Kidney capillary endothelial cell (primary cell): ENCODE measurements around the gene KRTAP5-4.
"Not testable (repeated sequence)": the region's sequence is repeated elsewhere in the genome, so short reads cannot be mapped to it uniquely, and the experiment has no call there.

ENCODE experiments used
- DNase-seq: peaks from one replicate; pipeline ENCODE4 v3.0.0-alpha.2; 2018; ENCODE audit warnings: low spot score

KRTAP5-4 gene

DNA sequence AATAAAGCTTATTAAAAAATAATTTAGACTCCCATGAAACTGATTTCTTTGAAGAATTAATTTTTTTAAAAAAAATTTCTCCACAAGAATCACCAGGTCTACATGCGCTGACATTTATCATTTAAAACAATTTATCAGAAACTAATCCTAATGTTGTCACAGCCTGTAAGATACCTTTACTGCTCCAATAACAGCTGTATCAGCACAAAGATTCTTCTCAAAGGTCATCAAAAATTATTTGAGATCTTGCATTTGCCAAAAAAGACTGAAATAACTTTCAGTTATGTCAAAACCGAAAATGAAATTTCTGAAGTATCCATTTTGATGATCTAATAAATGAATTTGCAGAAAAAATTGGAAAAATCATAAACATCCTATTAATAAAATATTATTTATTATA is 15.7 kb upstream of the KRTAP5-4 start:
- no peak for DNase-seq

DNA sequence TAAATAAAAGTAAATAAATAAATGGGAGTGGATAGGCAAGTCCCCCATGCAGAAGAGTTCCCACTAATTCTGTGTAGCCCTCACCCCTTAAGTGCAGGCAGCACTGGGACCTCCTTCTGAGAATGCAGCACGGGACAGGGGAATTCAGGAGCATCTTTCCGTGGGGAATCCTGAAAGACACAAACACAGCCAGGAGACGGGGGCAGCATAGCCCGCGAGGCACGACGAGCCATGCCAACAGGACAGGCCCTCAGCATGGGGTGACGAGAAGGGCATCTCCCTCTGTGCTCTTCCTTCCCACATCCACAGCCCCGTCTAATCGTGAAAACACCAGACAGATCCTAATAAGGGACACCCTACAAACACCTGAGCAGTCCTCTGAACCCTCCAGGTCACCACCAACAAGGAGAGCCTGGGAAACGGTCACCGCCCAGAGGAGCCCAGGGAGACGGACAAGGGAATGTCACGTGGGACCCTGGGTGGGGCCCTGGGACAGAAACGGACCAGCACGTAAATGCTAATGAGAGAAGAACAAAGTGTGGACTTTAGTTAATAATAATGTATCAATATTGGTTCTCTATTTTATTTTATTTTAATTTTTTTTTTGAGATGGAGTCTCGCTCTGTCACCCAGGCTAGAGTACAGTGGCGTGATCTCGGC is 14.5 kb upstream of the KRTAP5-4 start:
- DNase-seq: no peak

DNA sequence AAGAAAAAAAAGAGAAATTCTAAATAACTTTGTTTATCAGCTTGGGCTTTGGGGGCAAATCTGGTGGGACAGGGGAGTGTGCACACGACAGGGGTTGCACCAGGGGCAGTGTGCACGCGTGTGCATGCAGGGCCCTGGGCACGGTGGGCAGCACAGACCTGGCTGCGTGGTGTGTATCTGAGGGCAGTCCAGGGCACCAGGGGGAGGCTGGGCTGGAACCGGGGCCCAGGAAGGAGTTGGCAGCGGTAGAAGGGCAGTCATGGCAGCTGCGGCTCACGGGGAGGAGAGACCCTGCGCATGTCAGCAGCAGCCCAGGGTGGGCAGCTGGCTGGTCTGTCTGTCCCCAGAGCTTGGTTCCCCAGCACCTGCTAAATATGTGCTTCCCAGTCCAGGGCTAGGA is 11.9 kb upstream of the KRTAP5-4 start:
- no peak for DNase-seq

GRCh38 chr11:1632053-1632714 is 10.2 kb upstream of the KRTAP5-4 start:
- peak; percentile 33 for DNase-seq

DNA sequence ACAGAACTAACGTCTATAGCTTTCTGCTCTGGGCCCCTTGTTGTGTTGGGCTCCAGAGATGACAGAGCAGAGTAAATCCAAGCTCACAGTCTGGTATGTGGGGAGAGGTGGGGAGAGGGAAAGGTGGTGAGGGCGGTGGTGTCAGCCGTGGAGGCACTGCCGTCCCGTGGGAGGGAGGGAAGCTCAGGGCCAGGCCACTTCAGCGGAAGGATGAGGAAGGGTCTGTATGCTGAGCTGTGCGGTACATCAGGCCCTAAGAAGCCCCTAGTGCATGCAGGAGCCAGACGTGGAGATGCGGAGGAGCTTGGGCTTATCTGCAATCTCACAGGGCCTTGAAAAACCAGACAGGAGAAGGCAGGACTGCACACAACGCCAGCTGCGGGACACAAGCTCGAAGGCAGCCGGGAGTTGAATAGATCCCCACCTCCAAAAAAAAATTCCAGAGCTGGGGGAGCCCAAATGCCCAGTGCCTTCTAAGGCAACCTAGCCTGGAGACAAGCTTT is 9.2 kb upstream of the KRTAP5-4 start:
- no peak for DNase-seq

- DNase-seq: no peak
Measured at GRCh38 chr11:1630271-1630670, 8.3 kb upstream of the KRTAP5-4 start.

DNA sequence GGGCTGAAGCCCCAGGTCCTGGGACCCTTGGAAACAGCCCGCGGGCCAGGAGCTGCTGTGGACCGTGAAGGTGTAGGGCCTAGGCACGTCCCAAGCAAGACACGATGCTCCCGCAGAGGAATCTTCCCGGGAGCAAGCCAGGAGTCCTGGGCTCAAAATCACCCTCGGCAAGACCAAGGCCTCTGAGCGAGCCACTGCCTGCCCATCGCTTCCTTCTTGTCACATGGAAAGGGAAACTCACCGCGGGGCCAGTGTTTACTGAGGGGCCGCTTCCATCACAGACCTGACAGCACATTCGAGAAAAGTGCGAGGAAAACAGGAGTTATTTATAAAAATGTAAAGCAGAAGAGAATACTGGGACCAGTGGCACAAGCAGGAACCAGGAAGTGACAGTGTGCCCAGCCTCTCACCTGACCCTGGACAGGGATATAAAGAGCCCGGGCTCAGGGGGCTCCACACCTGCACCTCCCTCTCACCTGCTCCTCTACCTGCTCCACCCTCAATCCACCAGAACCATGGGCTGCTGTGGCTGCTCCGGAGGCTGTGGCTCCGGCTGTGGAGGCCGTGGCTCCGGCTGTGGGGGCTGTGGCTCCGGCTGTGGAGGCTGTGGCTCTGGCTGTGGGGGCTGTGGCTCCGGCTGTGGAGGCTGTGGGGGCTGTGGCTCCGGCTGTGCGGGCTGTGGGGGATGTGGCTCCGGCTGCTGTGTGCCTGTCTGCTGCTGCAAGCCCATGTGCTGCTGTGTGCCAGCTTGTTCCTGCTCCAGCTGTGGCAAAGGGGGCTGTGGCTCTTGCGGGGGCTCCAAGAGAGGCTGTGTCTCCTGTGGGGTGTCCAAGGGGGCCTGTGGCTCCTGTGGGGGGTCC is 7.6 kb upstream of the KRTAP5-4 start, which contains the start of gene KRTAP5-5:
Gene KRTAP5-5 (plus strand): TSS at position 450 of the 860 bp plus-strand sequence. CDS start 66 bp downstream, at position 516.
- no peak for DNase-seq

DNA sequence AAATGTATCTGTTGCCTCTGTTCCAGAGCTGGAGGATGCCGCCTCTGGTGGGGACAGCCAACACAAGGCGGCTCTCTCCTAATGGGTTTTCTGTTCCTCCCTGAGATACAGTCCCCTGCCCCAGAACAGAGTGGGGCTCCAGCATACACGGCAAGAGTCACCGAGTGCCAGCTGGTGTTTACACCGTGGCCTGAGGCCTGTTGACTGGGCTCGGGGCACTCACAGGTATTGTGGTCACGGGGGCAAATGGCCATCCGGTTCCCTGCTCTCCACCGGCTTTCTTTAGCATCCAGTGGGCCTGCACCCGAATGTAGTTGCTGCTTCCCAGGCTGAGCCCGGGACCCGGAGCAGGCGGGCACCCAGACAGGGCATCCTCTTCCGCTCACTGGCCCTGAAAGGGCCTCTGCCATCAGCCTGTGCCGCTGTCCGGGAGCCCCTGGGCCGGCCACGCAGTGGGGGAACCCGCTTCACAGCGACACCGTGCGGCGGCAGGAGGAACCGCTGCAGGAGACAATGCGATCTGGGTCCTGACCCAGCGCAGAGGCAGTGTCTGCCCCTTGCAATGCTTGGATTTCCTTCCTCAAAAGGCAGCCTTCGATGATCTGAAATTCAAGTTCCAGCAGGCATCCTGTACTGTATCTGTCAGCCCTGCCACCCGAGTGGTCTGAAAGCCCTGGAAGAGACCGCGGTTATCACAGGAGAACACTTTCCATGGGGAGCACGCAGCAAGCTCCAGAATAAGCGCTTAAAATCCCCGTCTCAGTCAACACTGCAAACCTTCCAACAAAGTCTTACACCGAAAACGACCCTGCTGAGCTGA is 6.8 kb upstream of the KRTAP5-4 start:
- peak; percentile 40 for DNase-seq

GRCh38 chr11:1625541-1625940 is 3.6 kb upstream of the KRTAP5-4 start:
- no peak for DNase-seq

DNA sequence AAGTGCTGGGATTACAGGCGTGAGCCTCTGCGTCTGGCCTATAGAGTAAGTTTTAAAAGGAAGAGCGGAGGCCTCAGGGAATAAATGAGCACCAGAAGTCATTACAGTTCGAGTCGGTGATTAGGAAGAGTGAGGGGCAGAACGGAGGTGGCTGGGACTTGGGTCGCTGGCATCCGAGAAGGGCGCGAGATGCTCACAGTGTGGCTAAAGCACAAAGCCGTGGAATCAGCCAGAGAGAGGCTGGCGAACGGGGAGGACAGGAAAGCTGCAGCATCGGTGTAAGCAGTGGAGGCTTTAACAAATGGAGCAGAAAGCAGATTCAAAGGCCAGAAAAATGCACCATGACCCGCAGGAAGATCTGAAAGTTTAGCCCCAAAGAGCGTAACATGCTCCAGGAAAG is 2.7 kb upstream of the KRTAP5-4 start:
- DNase-seq: no peak

- DNase-seq: no peak
Measured at GRCh38 chr11:1623716-1624115, 1.8 kb upstream of the KRTAP5-4 start.

DNA sequence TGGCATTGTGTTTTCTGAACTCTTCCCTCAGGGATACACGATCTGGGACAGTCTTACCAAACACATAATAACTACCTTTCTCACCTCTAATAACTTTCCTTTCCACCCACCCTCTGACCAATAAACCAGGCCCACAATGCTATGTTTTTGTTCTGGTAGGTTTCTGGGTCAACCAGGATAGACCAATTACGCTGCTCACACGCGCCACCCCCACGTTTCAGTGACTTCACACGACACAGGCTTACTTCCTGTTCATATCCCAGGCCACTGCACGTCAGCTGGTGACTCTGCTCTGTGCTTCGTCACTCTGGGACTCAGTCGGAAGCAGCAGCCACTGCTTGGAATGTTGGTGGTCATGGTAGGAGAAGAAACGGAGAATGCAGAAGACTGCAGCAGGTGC is 2.5 kb downstream of the KRTAP5-4 start:
- peak; percentile 63 for DNase-seq

DNA sequence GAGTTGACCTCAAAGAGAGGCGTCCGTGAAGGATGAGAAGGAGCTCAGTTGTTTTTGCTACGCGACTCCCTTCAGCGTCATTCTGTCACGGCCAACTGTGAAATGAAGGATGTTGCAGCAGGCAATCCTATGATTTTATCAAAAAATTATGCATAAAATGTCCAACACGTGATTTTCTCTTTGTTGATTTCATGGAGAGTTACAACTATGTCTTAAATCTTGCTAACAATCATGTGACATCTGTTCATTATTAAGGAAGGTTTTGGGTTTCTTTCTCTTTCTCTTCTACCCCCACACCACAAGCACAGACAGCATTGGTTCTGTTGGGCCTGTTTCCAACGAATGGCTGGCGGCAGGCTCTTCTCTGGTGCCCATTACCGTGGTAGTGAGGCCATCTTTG is 3.7 kb downstream of the KRTAP5-4 start:
- DNase-seq: no peak

- DNase-seq: no peak
Measured at GRCh38 chr11:1608363-1608762, 13.6 kb downstream of the KRTAP5-4 start, which contains the start of gene KRTAP5-3. TSS of gene KRTAP5-3 (minus strand) at chr11:1608463. CDS start at chr11:1608385, 78 bp downstream.

DNA sequence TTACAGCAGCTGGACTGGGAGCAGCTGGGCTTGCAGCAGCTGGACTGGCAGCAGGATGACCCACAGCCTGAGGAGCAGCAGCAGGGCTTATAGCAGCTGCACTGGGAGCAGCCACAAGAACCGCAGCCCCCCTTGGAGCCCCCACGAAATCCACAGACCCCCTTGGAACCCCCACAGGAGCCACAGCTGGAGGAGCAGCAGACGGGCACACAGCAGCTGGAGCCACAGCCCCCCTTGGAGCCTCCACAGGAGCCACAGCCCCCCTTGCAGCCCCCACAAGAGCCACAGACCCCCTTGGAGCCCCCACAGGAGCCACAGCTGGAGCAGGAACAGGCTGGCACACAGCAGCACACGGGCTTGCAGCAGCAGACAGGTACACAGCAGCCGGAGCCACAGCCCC is 14.0 kb downstream of the KRTAP5-4 start:
- not testable (repeated sequence) for DNase-seq

- DNase-seq: not testable (repeated sequence)
Measured at GRCh38 chr11:1607156-1607845, 14.6 kb downstream of the KRTAP5-4 start.

DNA sequence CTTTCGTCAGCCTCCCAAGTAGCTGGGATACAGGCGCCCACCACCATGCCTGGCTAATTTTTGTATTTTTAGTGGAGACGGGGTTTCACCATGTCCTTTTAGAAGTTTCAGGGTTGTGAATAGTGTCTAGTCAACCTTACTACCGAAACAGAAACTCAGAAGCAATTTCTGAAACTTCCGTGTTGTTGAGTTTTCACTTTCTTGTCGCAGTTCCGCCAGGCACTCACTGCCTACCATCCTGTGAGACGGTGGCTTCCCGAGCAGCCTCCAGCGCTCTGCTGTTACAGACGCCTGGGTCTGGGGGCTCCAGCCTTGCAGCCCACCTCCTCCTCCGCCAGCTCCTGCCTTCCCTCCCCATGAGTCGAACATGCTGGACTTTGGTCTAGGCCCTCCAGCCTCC is 16.0 kb downstream of the KRTAP5-4 start:
- not testable (repeated sequence) for DNase-seq

DNA sequence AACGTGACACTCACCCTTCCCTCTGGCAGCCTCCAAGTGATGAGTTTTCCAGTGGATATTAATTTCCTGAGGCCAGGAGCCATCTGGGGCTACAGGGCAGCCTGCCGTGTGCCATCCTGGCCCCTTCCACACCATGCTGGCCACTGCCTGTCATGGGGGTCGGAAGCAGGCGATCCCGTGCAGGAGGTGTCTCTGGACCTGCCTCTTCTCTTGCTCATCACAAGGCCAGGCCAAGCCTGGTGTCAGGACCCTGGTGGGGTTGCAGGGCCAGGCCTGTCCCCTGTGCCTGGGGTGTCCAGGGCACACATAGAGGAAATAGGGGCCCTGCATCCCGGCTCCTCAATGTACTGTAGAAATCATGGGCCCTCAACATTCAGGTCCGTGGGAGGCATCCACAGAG is 17.2 kb downstream of the KRTAP5-4 start:
- no peak for DNase-seq

GRCh38 chr11:1604181-1604580 is 17.8 kb downstream of the KRTAP5-4 start:
- DNase-seq: no peak

GRCh38 chr11:1603629-1604028 is 18.3 kb downstream of the KRTAP5-4 start:
- no peak for DNase-seq

DNA sequence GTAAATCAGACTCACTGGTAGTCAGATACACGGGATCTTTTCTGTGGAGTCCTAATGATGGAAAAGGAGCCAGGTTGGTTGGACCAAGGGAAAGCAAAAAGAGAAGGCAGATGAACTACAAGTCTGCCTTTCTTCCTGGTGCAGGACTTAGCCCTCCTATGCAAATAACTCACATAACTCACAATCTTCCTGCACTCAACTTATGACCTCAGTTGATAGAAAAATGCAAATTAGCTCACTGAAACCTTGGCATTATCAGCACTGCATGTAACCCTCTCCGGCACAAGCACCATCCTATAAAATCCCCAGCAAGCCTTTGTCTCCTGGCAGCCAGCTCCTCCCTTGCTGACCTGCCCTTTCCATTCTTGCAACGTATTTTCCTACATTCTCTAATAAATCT is 20.3 kb downstream of the KRTAP5-4 start:
- not testable (repeated sequence) for DNase-seq
